H9 (cell line): ENCODE measurements around the gene FADS1. TPM values are rescaled to one million over a fixed set of nuclear protein-coding genes. Genes with fewer than 3 reads are reported as not detected.

Experiments
- DNase-seq: peaks from one replicate; pipeline ENCODE4 v3.0.0-alpha.2; 2017
- H2AFZ ChIP-seq: one replicate; pipeline ENCODE4 v1.6.1; 2013; ENCODE audit warnings: mild to moderate bottlenecking, low read length, control low read depth, moderate library complexity
- H2AK5ac ChIP-seq: 2 replicates; pipeline ENCODE4 v1.6.1; 2013; ENCODE audit warnings: low read length, control low read depth, mixed read lengths; ENCODE audit not compliant: insufficient read length
- H2BK120ac ChIP-seq: one replicate; pipeline ENCODE4 v1.6.1; 2013; ENCODE audit warnings: low read depth, mild to moderate bottlenecking, low read length, control low read depth, inconsistent platforms; ENCODE audit not compliant: poor library complexity, severe bottlenecking
- H2BK12ac ChIP-seq: 2 replicates; pipeline ENCODE4 v1.6.1; 2013; ENCODE audit warnings: low read length, control low read depth, mixed read lengths, low read depth; ENCODE audit not compliant: insufficient read length
- H2BK15ac ChIP-seq: 2 replicates; pipeline ENCODE4 v1.6.1; 2013; ENCODE audit warnings: low read depth, low read length, control low read depth
- H2BK20ac ChIP-seq: one replicate; pipeline ENCODE4 v1.6.1; 2013; ENCODE audit warnings: low read depth, mild to moderate bottlenecking, low read length, control low read depth, inconsistent platforms; ENCODE audit not compliant: poor library complexity, severe bottlenecking
- H2BK5ac ChIP-seq: 2 replicates; pipeline ENCODE4 v1.6.1; 2013; ENCODE audit warnings: low read length, control low read depth, mixed read lengths; ENCODE audit not compliant: insufficient read length
- H3K14ac ChIP-seq: 2 replicates; pipeline ENCODE4 v1.6.1; 2013; ENCODE audit warnings: low read length, control low read depth; ENCODE audit not compliant: insufficient read depth
- H3K18ac ChIP-seq: 2 replicates; pipeline ENCODE4 v1.6.1; 2013; ENCODE audit warnings: low read depth, mild to moderate bottlenecking, mixed read lengths, low read length, control low read depth; ENCODE audit not compliant: insufficient read length
- H3K23ac ChIP-seq: 2 replicates; pipeline ENCODE4 v1.6.1; 2013; ENCODE audit warnings: low read length, control low read depth, mixed read lengths, low read depth; ENCODE audit not compliant: insufficient read length
- H3K23me2 ChIP-seq: 2 replicates; pipeline ENCODE4 v1.6.1; 2013; ENCODE audit warnings: low read depth, mild to moderate bottlenecking, mixed read lengths, low read length, control low read depth; ENCODE audit not compliant: insufficient read length, poor library complexity, severe bottlenecking
- H3K27ac ChIP-seq: 2 replicates; pipeline ENCODE4 v1.5.1; 2013; ENCODE audit warnings: low read length, control low read depth, mixed read lengths, low read depth; ENCODE audit not compliant: insufficient read length
- H3K27me3 ChIP-seq: 2 replicates; pipeline ENCODE4 v1.6.1; 2013; ENCODE audit warnings: low read length, control low read depth, inconsistent platforms; ENCODE audit not compliant: insufficient read depth
- H3K4ac ChIP-seq: 2 replicates; pipeline ENCODE4 v1.6.1; 2013; ENCODE audit warnings: low read depth, mild to moderate bottlenecking, control low read depth, inconsistent platforms, low read length, moderate library complexity
- H3K4me1 ChIP-seq: 2 replicates; pipeline ENCODE4 v1.6.1; 2013; ENCODE audit warnings: low read length, control low read depth, inconsistent platforms; ENCODE audit not compliant: insufficient read depth
- H3K4me2 ChIP-seq: 2 replicates; pipeline ENCODE4 v1.6.1; 2013; ENCODE audit warnings: low read length, control low read depth, mixed read lengths; ENCODE audit not compliant: insufficient read length, insufficient read depth
- H3K56ac ChIP-seq: 2 replicates; pipeline ENCODE4 v1.6.1; 2013; ENCODE audit warnings: low read depth, mild to moderate bottlenecking, mixed read lengths, low read length, control low read depth; ENCODE audit not compliant: insufficient read length
- H3K79me1 ChIP-seq: 2 replicates; pipeline ENCODE4 v1.6.1; 2013; ENCODE audit warnings: low read depth, mild to moderate bottlenecking, moderate library complexity, low read length, control low read depth, inconsistent platforms; ENCODE audit not compliant: insufficient read depth, poor library complexity, severe bottlenecking
- H3K79me2 ChIP-seq: 2 replicates; pipeline ENCODE4 v1.6.1; 2013; ENCODE audit warnings: low read length, control low read depth, inconsistent platforms; ENCODE audit not compliant: insufficient read depth
- H3K9ac ChIP-seq: 2 replicates; pipeline ENCODE4 v1.6.1; 2013; ENCODE audit warnings: low read length, control low read depth, mixed read lengths; ENCODE audit not compliant: insufficient read length; ENCODE audit errors: extremely low read depth
- H3K9me3 ChIP-seq: one replicate; pipeline ENCODE4 v1.6.1; 2013; ENCODE audit warnings: low read depth, low read length, inconsistent platforms; ENCODE audit not compliant: control insufficient read depth
- H3T11ph ChIP-seq: one replicate; pipeline ENCODE4 v1.6.1; 2013; ENCODE audit warnings: mild to moderate bottlenecking, low read length, control low read depth, inconsistent platforms
- H4K20me1 ChIP-seq: one replicate; pipeline ENCODE4 v1.6.1; 2013; ENCODE audit not compliant: control insufficient read depth, insufficient read length, insufficient read depth
- H4K5ac ChIP-seq: 2 replicates; pipeline ENCODE4 v1.6.1; 2013; ENCODE audit warnings: low read depth, mild to moderate bottlenecking, mixed read lengths, low read length, control low read depth; ENCODE audit not compliant: insufficient read length
- H4K8ac ChIP-seq: replicated peaks from 2 replicates; pipeline ENCODE4 v1.6.1; 2013; ENCODE audit warnings: low read length, control low read depth, mixed read lengths, low read depth; ENCODE audit not compliant: insufficient read length
- H4K91ac ChIP-seq: 2 replicates; pipeline ENCODE4 v1.6.1; 2013; ENCODE audit warnings: low read depth, mild to moderate bottlenecking, moderate library complexity, mixed read lengths, low read length, control low read depth; ENCODE audit not compliant: insufficient read length
- H3K27ac Mint-ChIP-seq, 3 experiments: 2 replicates in 2 of 3; 3 replicates in 1 of 3; pipeline ENCODE4 v1.8.0; 2020 to 2021; ENCODE audit warnings: mixed read lengths in 3 of 3, mild to moderate bottlenecking in 1 of 3, moderate library complexity in 1 of 3
- H3K27me3 Mint-ChIP-seq: 2 replicates; pipeline ENCODE4 v1.8.0; 2021; ENCODE audit warnings: low read depth, mild to moderate bottlenecking, moderate library complexity, mixed read lengths
- H3K36me3 Mint-ChIP-seq, 3 experiments: 2 replicates in 2 of 3; 3 replicates in 1 of 3; pipeline ENCODE4 v1.8.0; 2020 to 2021; ENCODE audit warnings: low read depth in 3 of 3, mixed read lengths in 3 of 3; ENCODE audit not compliant: insufficient read depth in 1 of 3
- H3K4me1 Mint-ChIP-seq, 2 experiments: 2 replicates each; pipeline ENCODE4 v1.8.0; 2020; ENCODE audit warnings: mixed read lengths in 2 of 2
- H3K4me3 Mint-ChIP-seq, 2 experiments: 2 replicates in 1 of 2; 3 replicates in 1 of 2; pipeline ENCODE4 v1.8.0; 2020 to 2021; ENCODE audit warnings: mild to moderate bottlenecking in 2 of 2, mixed read lengths in 2 of 2, moderate library complexity in 1 of 2
- H3K9me3 Mint-ChIP-seq, 2 experiments: 2 replicates in 1 of 2; 3 replicates in 1 of 2; pipeline ENCODE4 v1.8.0; 2020; ENCODE audit warnings: mild to moderate bottlenecking in 2 of 2, mixed read lengths in 2 of 2, moderate library complexity in 1 of 2
- WGBS: extraction: QIAGEN DNeasy Blood & Tissue Kit; methylation state at CpG from one replicate; pipeline ENCODE4 v1.1.7; 2013; ENCODE audit warnings: missing lambda C conversion rate, low lambda C conversion rate, mixed read lengths; ENCODE audit not compliant: insufficient read length; ENCODE audit errors: extremely low coverage; 5-methylcytosine and 5-hydroxymethylcytosine counted together
- total RNA-seq: library from RNA; stranded (reverse); gene quantifications from 2 replicates; pipeline ENCODE4 v1.2.1, GENCODE V29; 2021
- TF ChIP-seq, protein P1 (sequence below): fragments of 200-600 bp; sonication (generic); conservative IDR thresholded peaks from 3 replicates; pipeline ENCODE4 v1.8.0; 2021; ENCODE audit warnings: antibody characterized with exemption, mild to moderate bottlenecking

The FADS1 gene
- total RNA-seq, 1 experiment from 2014 or later, result 125 TPM

DNA sequence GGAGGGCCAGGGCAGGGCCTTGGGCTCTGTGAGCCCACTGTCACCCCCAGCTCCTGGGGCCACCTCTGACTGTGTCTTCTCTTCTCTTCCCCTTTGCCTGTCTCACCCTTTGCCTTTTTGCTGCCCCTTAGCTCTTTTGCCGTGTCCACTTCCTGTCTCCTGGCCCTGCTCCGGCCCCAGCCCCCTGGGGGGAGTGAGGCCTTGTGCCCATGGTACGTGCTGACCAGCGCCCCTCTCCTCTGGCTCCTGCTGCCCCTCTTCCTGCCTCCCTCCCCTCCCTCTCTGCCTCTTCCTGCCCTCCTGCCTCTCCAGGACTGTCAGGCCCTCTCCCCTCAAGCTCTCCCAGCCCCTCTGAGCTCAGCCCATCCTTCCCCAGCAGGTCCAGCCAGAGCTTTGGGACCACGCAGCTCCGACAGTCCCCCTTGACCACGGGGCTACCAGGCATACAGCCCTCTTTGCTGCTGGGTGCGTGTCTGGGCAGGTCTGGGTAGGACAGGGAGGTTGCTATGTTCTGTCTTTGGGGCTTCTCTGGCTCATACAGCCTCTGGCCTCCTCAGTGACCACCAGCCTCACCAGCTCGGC is 36.1 kb downstream of the FADS1 start:
- H3K9me3 ChIP-seq, result no peaks in the 10 kb centered on the region
- H3K36me3 Mint-ChIP-seq, result peaks cover 12 to 40% (median 34%) of the 10 kb centered on the region in 3 experiments
- peaks cover 20% of the 10 kb centered on the region in 2 experiments for H3K4me1 Mint-ChIP-seq
- H2AFZ ChIP-seq, result no peak overlapping the region
- no peak overlapping the region for H2BK12ac ChIP-seq
- H4K20me1 ChIP-seq, result no peaks in the 10 kb centered on the region
- no peak overlapping the region for H4K5ac ChIP-seq
- no peak overlapping the region for H3K23ac ChIP-seq
- H3K27ac ChIP-seq, result no peak overlapping the region
- no peak overlapping the region for H3K56ac ChIP-seq
- no peak overlapping the region for H2BK120ac ChIP-seq
- H2BK15ac ChIP-seq, result no peak overlapping the region
- peaks cover 2% of the 10 kb centered on the region; the same call in 1 of the 2 replicates for H3K27me3 Mint-ChIP-seq
- H3K9ac ChIP-seq, result no peak overlapping the region
- no peaks in the 10 kb centered on the region for H3K79me1 ChIP-seq
- peaks cover 0 to 2% of the 10 kb centered on the region in 2 experiments; a peak in 2 of 5 replicates for H3K9me3 Mint-ChIP-seq
- no peak overlapping the region for H2BK5ac ChIP-seq
- H3K23me2 ChIP-seq, result no peaks in the 10 kb centered on the region
- H4K91ac ChIP-seq, result no peak overlapping the region
- no peak overlapping the region for H3K4me2 ChIP-seq
- TF ChIP-seq, protein P1, sequence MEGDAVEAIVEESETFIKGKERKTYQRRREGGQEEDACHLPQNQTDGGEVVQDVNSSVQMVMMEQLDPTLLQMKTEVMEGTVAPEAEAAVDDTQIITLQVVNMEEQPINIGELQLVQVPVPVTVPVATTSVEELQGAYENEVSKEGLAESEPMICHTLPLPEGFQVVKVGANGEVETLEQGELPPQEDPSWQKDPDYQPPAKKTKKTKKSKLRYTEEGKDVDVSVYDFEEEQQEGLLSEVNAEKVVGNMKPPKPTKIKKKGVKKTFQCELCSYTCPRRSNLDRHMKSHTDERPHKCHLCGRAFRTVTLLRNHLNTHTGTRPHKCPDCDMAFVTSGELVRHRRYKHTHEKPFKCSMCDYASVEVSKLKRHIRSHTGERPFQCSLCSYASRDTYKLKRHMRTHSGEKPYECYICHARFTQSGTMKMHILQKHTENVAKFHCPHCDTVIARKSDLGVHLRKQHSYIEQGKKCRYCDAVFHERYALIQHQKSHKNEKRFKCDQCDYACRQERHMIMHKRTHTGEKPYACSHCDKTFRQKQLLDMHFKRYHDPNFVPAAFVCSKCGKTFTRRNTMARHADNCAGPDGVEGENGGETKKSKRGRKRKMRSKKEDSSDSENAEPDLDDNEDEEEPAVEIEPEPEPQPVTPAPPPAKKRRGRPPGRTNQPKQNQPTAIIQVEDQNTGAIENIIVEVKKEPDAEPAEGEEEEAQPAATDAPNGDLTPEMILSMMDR, result no peak
- no peaks in the 10 kb centered on the region for H3K4me1 ChIP-seq
- H2BK20ac ChIP-seq, result no peak overlapping the region
- H3K18ac ChIP-seq, result no peak overlapping the region
- peak overlapping the region in 2 of 3 experiments; percentile 32 to 34; a peak in 2 of 7 replicates for H3K27ac Mint-ChIP-seq
- no peak overlapping the region for H3K4ac ChIP-seq
- WGBS, result no CpG with 5 or more reads among the region's 9 CpGs
- no peak overlapping the region for H3K4me3 Mint-ChIP-seq
- no peaks in the 10 kb centered on the region for H3K27me3 ChIP-seq
- no peak overlapping the region for H3T11ph ChIP-seq
- H4K8ac ChIP-seq, result no peak overlapping the region
- no peak overlapping the region; the same call in 1 of the 2 replicates for H3K14ac ChIP-seq
- H3K79me2 ChIP-seq, result no peaks in the 10 kb centered on the region
- no peak overlapping the region for H2AK5ac ChIP-seq
- DNase-seq, result no peak
